Mesenchymal stem cell (in vitro differentiated cells and primary cell): Measurements from ENCODE around the gene ALG12.

Source experiments
- DNase-seq: peaks from one replicate; pipeline ENCODE4 v3.0.0-alpha.2; 2013
- H2AFZ ChIP-seq: one replicate; pipeline ENCODE4 v1.6.1; 2013; ENCODE audit warnings: low read depth, mild to moderate bottlenecking, control low read depth, inconsistent platforms, low read length, moderate library complexity
- H2AK5ac ChIP-seq: 2 replicates; pipeline ENCODE4 v1.6.1; 2013; ENCODE audit warnings: low read length, moderate library complexity, mild to moderate bottlenecking, inconsistent platforms; ENCODE audit not compliant: severe bottlenecking
- H2BK120ac ChIP-seq: one replicate; pipeline ENCODE4 v1.6.1; 2013; ENCODE audit warnings: low read depth, mild to moderate bottlenecking, inconsistent platforms, low read length, moderate library complexity
- H2BK12ac ChIP-seq, 2 experiments: one replicate each; pipeline ENCODE4 v1.6.1; 2013; ENCODE audit warnings: inconsistent platforms in 2 of 2, low read length in 2 of 2, mild to moderate bottlenecking in 2 of 2, moderate library complexity in 2 of 2, control low read depth in 1 of 2
- H2BK15ac ChIP-seq: one replicate; pipeline ENCODE4 v1.6.1; 2013; ENCODE audit warnings: mild to moderate bottlenecking, low read depth, inconsistent platforms; ENCODE audit not compliant: poor library complexity, severe bottlenecking
- H2BK5ac ChIP-seq: 2 replicates; pipeline ENCODE4 v1.6.1; 2013; ENCODE audit warnings: low read depth, mild to moderate bottlenecking, low read length, control low read depth, inconsistent platforms; ENCODE audit not compliant: poor library complexity, severe bottlenecking
- H3K14ac ChIP-seq, 2 experiments: one replicate each; pipeline ENCODE4 v1.6.1; 2013; ENCODE audit warnings: inconsistent platforms in 2 of 2, low read length in 2 of 2, control low read depth in 1 of 2, mild to moderate bottlenecking in 1 of 2, moderate library complexity in 1 of 2
- H3K18ac ChIP-seq, 2 experiments: one replicate each; pipeline ENCODE4 v1.6.1; 2013; ENCODE audit warnings: inconsistent platforms in 2 of 2, low read length in 2 of 2, control low read depth in 1 of 2, low read depth in 1 of 2, mild to moderate bottlenecking in 1 of 2
- H3K23ac ChIP-seq, 2 experiments: one replicate each; pipeline ENCODE4 v1.6.1; 2013; ENCODE audit warnings: inconsistent platforms in 2 of 2, low read length in 2 of 2, mild to moderate bottlenecking in 2 of 2, moderate library complexity in 2 of 2, control low read depth in 1 of 2
- H3K27ac ChIP-seq: 2 replicates; pipeline ENCODE4 v1.5.1; 2013; ENCODE audit warnings: mild to moderate bottlenecking, moderate library complexity, low read length, control low read depth, inconsistent platforms; ENCODE audit not compliant: poor library complexity, severe bottlenecking
- H3K27me3 ChIP-seq, 2 experiments: 2 replicates each; pipeline versions ENCODE4 v1.6.1 to v1.7.0; 2013; ENCODE audit warnings: low read length in 2 of 2, mild to moderate bottlenecking in 2 of 2, moderate library complexity in 2 of 2, control low read depth in 1 of 2, inconsistent platforms in 1 of 2; ENCODE audit not compliant: control insufficient read depth in 1 of 2, insufficient read depth in 1 of 2
- H3K36me3 ChIP-seq, 2 experiments: 2 replicates each; pipeline versions ENCODE4 v1.6.1 to v1.7.0; 2013; ENCODE audit warnings: low read length in 2 of 2, control low read depth in 1 of 2, inconsistent platforms in 1 of 2, low read depth in 1 of 2, mild to moderate bottlenecking in 1 of 2; ENCODE audit not compliant: insufficient read depth in 2 of 2, control insufficient read depth in 1 of 2
- H3K4ac ChIP-seq, 2 experiments: one replicate each; pipeline ENCODE4 v1.6.1; 2013; ENCODE audit warnings: inconsistent platforms in 2 of 2, low read length in 2 of 2, mild to moderate bottlenecking in 2 of 2, moderate library complexity in 2 of 2, control low read depth in 1 of 2, low read depth in 1 of 2
- H3K4me1 ChIP-seq: 2 replicates; pipeline ENCODE4 v1.6.1; 2013; ENCODE audit warnings: low read depth, low read length, control low read depth; ENCODE audit not compliant: control insufficient read depth, insufficient read depth
- H3K4me2 ChIP-seq: 2 replicates; pipeline ENCODE4 v1.6.1; 2013; ENCODE audit warnings: low read length, mild to moderate bottlenecking, inconsistent platforms; ENCODE audit not compliant: poor library complexity, severe bottlenecking
- H3K4me3 ChIP-seq, 2 experiments: 2 replicates each; pipeline versions ENCODE4 v1.5.1 to v1.7.0; 2013; ENCODE audit warnings: low read length in 2 of 2, mild to moderate bottlenecking in 2 of 2, control low read depth in 1 of 2, low read depth in 1 of 2; ENCODE audit not compliant: insufficient read depth in 1 of 2
- H3K79me1 ChIP-seq: replicated peaks from 2 replicates; pipeline ENCODE4 v1.6.1; 2013; ENCODE audit warnings: mild to moderate bottlenecking, control low read depth, low read length, inconsistent platforms; ENCODE audit not compliant: poor library complexity, severe bottlenecking
- H3K9ac ChIP-seq: 2 replicates; pipeline ENCODE4 v1.7.0; 2013; ENCODE audit warnings: mild to moderate bottlenecking, low read length, moderate library complexity
- H3K9me3 ChIP-seq: 2 replicates; pipeline ENCODE4 v1.7.0; 2013; ENCODE audit warnings: mild to moderate bottlenecking, low read length; ENCODE audit not compliant: control insufficient read depth
- H4K8ac ChIP-seq: one replicate; pipeline ENCODE4 v1.6.1; 2013; ENCODE audit warnings: inconsistent platforms, mild to moderate bottlenecking, low read length, moderate library complexity
- H4K91ac ChIP-seq: one replicate; pipeline ENCODE4 v1.6.1; 2013; ENCODE audit warnings: mild to moderate bottlenecking, low read length, inconsistent platforms
- WGBS: methylation state at CpG from one replicate; pipeline ENCODE4 v1.1.7; 2013; ENCODE audit warnings: mixed read lengths; 5-methylcytosine and 5-hydroxymethylcytosine counted together

Gene ALG12

DNA sequence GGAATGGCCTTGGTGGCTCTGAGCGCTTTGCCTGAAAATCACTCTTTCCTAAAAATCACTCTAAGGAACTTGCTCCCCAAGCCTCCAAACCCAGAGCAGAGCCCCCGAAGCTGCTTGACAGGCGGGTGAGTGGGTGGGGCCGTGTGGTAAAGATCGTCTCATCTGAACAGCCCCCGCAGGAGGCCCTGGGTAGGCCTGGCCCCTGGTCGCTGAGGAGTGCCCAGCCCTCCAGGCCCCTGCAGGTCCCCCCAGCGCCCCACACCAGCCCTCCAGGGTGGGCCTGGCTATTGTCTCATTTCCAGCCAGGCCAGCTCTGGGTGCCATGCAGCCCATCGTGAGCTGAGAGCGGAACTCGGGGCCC lies 25.1 kb upstream of the ALG12 start:
- Histone ChIP-seq H2AK5ac (no peak overlapping the region), H2BK12ac (no peak overlapping the region), H3K4ac (no peak overlapping the region), H3K18ac (no peak overlapping the region), H3K4me1 (peaks cover 9% of the 10 kb centered on the region), H3K14ac (no peak overlapping the region), H3K36me3 (peaks cover 0 to 5% of the 10 kb centered on the region in 2 experiments), H4K91ac (no peak overlapping the region), H3K9ac (no peak overlapping the region), H3K79me1 (no peaks in the 10 kb centered on the region), H3K9me3 (no peaks in the 10 kb centered on the region), H2BK5ac (no peak overlapping the region), H3K4me3 (no peak overlapping the region), H3K4me2 (no peak overlapping the region), H2BK15ac (peak overlapping the region; percentile 12), H3K27ac (no peak overlapping the region), H3K23ac (no peak overlapping the region), H4K8ac (peak overlapping the region; percentile 9), H2BK120ac (no peak overlapping the region), H3K27me3 (no peaks in the 10 kb centered on the region), H2AFZ (no peak overlapping the region)
- DNase-seq = no peak
- 82% methylated on average over 11 of the region's 11 CpGs for WGBS

DNA sequence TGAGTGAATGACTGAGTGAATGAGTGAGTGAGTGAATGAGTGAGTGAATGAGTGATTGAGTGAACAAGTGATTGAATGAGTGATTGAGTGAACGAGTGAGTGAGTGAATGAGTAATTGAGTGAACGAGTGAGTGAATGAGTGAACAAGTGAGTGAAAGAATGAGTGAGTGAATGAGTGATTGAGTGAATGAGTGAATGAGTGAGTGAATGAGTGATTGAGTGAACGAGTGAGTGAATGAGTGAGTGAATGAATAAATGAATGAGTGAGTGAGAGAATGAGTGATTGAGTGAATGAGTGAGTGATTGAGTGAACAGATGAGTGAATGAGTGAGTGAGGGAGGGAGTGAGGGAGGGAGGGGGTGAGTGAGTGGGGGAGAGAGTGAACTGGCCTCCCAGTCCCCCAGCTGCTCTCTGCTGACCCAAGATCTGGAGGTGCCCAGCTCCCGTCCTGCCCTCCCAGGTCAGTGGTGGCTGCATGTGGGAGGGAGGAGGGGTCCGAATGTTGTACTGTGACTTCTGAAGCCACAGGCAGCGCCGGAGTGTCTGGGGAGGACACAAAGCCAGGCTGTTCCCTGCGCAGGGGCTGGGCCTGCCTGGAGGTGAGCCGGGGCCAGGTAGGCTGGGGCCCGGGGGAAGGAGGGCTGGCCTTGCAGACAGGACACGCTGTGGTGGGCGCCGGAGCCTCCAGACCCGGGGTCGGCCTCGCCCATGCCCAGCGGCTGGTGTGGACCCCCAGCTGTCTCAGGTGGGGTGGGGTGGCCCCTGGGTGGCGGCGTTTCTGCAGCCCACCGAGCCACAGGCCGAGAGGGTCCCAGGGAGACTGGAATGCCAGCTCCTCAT lies 24.5 kb upstream of the ALG12 start:
- H3K4me1 ChIP-seq = peaks cover 10% of the 10 kb centered on the region
- H3K9ac ChIP-seq = no peak overlapping the region
- H3K27ac ChIP-seq = no peak overlapping the region
- H3K36me3 ChIP-seq = peaks cover 0 to 5% of the 10 kb centered on the region in 2 experiments
- H3K4me2 ChIP-seq = no peak overlapping the region
- H4K91ac ChIP-seq = no peak overlapping the region
- H3K9me3 ChIP-seq = no peaks in the 10 kb centered on the region
- no peak overlapping the region for H2AFZ ChIP-seq
- H3K4ac ChIP-seq = no peak overlapping the region
- H2BK15ac ChIP-seq = peak overlapping the region; percentile 12
- no peak overlapping the region for H3K18ac ChIP-seq
- WGBS = 92% methylated on average over 19 of the region's 21 CpGs
- H3K23ac ChIP-seq = no peak overlapping the region
- H2BK120ac ChIP-seq = no peak overlapping the region
- no peak overlapping the region for H2AK5ac ChIP-seq
- no peak for DNase-seq
- H3K27me3 ChIP-seq = no peaks in the 10 kb centered on the region
- H3K14ac ChIP-seq = no peak overlapping the region
- H2BK12ac ChIP-seq = peak overlapping the region in 1 of 2 experiments; percentile 66
- no peaks in the 10 kb centered on the region for H3K79me1 ChIP-seq
- H3K4me3 ChIP-seq = no peak overlapping the region
- H2BK5ac ChIP-seq = no peak overlapping the region
- H4K8ac ChIP-seq = peak overlapping the region; percentile 9

DNA sequence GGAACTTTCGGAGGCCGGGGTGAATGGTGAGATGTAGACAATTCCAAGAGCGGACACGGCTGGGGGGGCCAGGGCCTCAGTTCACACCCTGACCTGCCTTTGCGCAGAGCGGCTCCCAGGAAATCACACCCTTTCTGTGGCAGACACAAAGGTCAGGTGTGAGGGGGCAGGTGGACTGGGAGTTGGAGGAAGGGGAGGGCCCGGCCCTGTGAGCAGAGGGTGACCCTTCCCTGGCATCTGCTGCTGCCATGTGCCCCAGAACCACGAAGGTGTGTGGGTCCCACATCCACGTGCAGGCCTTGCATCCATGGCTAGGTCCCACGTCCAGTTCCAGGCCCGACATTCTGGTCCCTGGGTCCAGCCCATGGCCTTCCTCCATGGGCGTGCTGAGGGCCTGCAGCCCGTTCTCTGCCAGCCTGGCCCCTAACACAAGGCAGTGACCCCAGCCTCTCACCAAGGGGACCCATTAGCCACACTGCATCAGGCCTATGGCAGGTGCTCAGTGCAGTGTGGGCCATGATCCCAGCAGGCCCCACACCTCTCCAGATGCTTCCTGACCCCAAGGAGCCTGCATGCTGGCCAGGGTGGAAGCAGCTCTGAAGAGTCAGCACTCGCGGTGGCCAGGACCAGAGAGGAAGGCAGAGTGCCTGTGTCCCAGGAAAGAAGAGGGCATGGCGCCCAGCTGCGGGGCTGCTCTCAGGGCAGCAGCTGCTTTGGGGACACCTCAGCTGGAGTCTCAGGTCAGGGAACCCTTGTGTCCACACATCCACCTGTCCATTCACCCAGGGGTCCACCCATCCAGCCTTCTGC lies 23.5 kb upstream of the ALG12 start:
- H3K4me1 ChIP-seq = peaks cover 13% of the 10 kb centered on the region
- no peak overlapping the region for H3K23ac ChIP-seq
- H2AK5ac ChIP-seq = no peak overlapping the region
- H2BK5ac ChIP-seq = no peak overlapping the region
- no peaks in the 10 kb centered on the region for H3K79me1 ChIP-seq
- H4K91ac ChIP-seq = no peak overlapping the region
- peak overlapping the region in 1 of 2 experiments; percentile 15 for H2BK12ac ChIP-seq
- DNase-seq = no peak
- H3K27ac ChIP-seq = no peak overlapping the region
- no peak overlapping the region for H2BK15ac ChIP-seq
- H2AFZ ChIP-seq = no peak overlapping the region
- H3K4me2 ChIP-seq = no peak overlapping the region
- H3K4ac ChIP-seq = no peak overlapping the region
- no peak overlapping the region for H3K18ac ChIP-seq
- no peak overlapping the region for H3K9ac ChIP-seq
- no peak overlapping the region for H3K4me3 ChIP-seq
- no peaks in the 10 kb centered on the region for H3K27me3 ChIP-seq
- H2BK120ac ChIP-seq = no peak overlapping the region
- H4K8ac ChIP-seq = no peak overlapping the region
- H3K14ac ChIP-seq = no peak overlapping the region
- peaks cover 0 to 5% of the 10 kb centered on the region in 2 experiments for H3K36me3 ChIP-seq
- H3K9me3 ChIP-seq = no peaks in the 10 kb centered on the region
- 92% methylated on average over 17 of the region's 17 CpGs for WGBS

DNA sequence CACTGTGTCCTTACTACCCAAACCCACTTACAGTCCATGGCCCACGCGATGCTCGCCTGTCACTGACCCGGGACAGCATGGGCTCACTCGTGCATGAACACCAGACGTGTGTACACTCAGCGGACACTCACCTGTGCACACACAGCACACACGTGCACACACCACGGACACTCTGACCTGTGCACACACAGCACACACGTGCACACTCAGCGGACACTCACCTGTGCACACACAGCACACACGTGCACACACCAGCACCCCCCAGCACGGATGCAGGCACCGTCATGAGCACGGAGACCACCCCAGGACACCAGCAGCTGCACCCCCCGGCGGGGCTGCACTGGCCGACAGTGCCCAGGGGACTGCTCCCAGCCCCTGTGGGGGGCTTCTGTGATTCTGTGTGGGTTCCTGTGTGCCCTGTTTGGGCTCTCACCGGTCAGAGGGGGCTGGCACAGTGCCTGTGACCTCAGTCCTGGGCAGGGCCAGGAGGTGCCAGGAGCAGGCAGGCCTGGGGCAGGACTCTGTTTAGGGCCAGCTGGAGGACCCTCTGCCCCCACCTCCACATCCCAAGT lies 20.4 kb upstream of the ALG12 start:
- Histone ChIP-seq H3K4me2 (no peak overlapping the region), H4K91ac (no peak overlapping the region), H3K9ac (no peak overlapping the region), H2AFZ (no peak overlapping the region), H2BK15ac (peak overlapping the region; percentile 2), H3K4me1 (peaks cover 34% of the 10 kb centered on the region), H2AK5ac (no peak overlapping the region), H3K36me3 (peaks cover 0 to 5% of the 10 kb centered on the region in 2 experiments), H3K23ac (no peak overlapping the region), H2BK5ac (no peak overlapping the region), H2BK12ac (no peak overlapping the region), H3K4ac (no peak overlapping the region), H4K8ac (no peak overlapping the region), H3K18ac (no peak overlapping the region), H2BK120ac (no peak overlapping the region), H3K27ac (no peak overlapping the region), H3K14ac (no peak overlapping the region), H3K79me1 (no peaks in the 10 kb centered on the region), H3K9me3 (no peaks in the 10 kb centered on the region), H3K27me3 (no peaks in the 10 kb centered on the region), H3K4me3 (peak overlapping the region in 1 of 2 experiments; percentile 10)
- WGBS = 96% methylated on average over 19 of the region's 19 CpGs
- DNase-seq = no peak
